ENCODE data around the gene ZC3H18.

DNA sequence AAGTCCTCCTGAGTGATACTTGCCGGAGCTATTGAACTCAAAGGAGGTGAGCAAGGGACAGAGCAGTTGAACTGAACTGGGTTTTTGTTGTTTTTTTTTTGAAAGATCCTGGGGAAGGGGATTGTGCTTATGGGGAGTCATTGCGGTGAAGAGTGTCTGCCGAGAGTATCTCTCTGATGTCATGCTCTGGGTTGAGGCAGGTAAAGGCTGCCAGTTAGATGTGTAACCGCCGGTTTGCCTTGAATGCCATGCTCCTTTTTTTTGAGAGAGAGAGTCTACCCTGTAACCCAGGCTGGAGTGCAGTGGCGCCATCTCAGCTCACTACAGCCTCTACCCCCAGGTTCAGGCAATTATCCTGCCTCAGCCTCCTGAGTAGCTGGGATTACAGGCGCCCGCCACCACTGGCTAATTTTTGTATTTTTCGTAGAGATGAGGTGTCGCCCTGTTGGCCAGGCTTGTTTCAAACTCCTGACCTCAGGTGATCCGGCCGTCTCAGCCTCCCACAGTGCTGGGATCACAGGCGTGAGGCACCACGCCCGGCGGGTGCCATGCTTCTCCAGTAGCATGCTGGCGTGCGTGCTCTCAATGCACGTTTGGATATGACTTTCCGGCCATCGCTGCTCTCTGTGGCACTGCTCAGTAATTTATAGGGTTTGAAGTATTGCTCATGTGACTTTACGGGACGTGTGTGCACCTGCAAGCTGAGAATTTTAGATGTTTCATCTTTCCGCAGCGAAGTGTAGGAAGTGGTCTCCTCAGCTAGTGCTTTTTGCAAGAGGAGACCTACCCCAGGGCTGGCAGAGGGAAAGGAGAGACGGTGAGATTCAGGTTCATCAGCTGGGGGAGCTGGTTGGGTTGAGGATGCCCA lies 8.5 kb downstream of the ZC3H18 start:
- TF ChIP-seq, protein P1, sequence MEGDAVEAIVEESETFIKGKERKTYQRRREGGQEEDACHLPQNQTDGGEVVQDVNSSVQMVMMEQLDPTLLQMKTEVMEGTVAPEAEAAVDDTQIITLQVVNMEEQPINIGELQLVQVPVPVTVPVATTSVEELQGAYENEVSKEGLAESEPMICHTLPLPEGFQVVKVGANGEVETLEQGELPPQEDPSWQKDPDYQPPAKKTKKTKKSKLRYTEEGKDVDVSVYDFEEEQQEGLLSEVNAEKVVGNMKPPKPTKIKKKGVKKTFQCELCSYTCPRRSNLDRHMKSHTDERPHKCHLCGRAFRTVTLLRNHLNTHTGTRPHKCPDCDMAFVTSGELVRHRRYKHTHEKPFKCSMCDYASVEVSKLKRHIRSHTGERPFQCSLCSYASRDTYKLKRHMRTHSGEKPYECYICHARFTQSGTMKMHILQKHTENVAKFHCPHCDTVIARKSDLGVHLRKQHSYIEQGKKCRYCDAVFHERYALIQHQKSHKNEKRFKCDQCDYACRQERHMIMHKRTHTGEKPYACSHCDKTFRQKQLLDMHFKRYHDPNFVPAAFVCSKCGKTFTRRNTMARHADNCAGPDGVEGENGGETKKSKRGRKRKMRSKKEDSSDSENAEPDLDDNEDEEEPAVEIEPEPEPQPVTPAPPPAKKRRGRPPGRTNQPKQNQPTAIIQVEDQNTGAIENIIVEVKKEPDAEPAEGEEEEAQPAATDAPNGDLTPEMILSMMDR (IDR thresholded peaks at IDR 0.05; ENCODE audit: low read depth, low read length, poor library complexity, severe bottlenecking), result no peak
- no peak for TF ChIP-seq EZH2phosphoT487 (IDR thresholded peaks at IDR 0.05; ENCODE audit: borderline replicate concordance, low read length)
